Measurements from ENCODE around the gene C3orf38.
"Not testable (repeated sequence)": the region's sequence is repeated elsewhere in the genome, so short reads cannot be mapped to it uniquely, and the experiment has no call there.

The C3orf38 gene

GRCh38 chr3:88149509-88150362, at the start of gene C3orf38:
Gene C3orf38 (plus strand): TSS chr3:88149959. CDS start chr3:88150053, 94 bp downstream.
- peak; percentile 82 to 99 (median 98) for DNase-seq

- no peak for DNase-seq
Observed at GRCh38 chr3:88101142-88101541, 48.6 kb upstream of the C3orf38 start.

- DNase-seq, result no peak
Observed at GRCh38 chr3:88105325-88105724, 44.4 kb upstream of the C3orf38 start.

GRCh38 chr3:88112289-88112688, 37.5 kb upstream of the C3orf38 start:
- DNase-seq, result no peak

- peak; percentile 38 to 84 (median 67) for DNase-seq
Observed at GRCh38 chr3:88113311-88114162, 36.2 kb upstream of the C3orf38 start.

- no peak for DNase-seq
Observed at GRCh38 chr3:88114878-88115549, 34.7 kb upstream of the C3orf38 start.

- no peak for DNase-seq
Observed at GRCh38 chr3:88117683-88118082, 32.1 kb upstream of the C3orf38 start.

GRCh38 chr3:88118603-88119002, 31.2 kb upstream of the C3orf38 start:
- not testable (repeated sequence) for DNase-seq

GRCh38 chr3:88123526-88123925, 26.2 kb upstream of the C3orf38 start:
- DNase-seq, result no peak

GRCh38 chr3:88131695-88132094, 18.1 kb upstream of the C3orf38 start:
- no peak for DNase-seq

GRCh38 chr3:88132894-88133293, 16.9 kb upstream of the C3orf38 start:
- no peak for DNase-seq

GRCh38 chr3:88133711-88134263, 16.0 kb upstream of the C3orf38 start:
- no peak for DNase-seq

- no peak for DNase-seq
Observed at GRCh38 chr3:88137836-88138235, 11.9 kb upstream of the C3orf38 start.

GRCh38 chr3:88141458-88142083, 8.2 kb upstream of the C3orf38 start:
- no peak for DNase-seq

- no peak for DNase-seq
Observed at GRCh38 chr3:88142094-88142624, 7.6 kb upstream of the C3orf38 start.

GRCh38 chr3:88147261-88147660, 2.5 kb upstream of the C3orf38 start:
- no peak for DNase-seq

- DNase-seq, result no peak
Observed at GRCh38 chr3:88148651-88149050, 1.1 kb upstream of the C3orf38 start.

- peak in 2 of 3 experiments; percentile 31 to 92 for DNase-seq
Observed at GRCh38 chr3:88149101-88149508, 654 bp upstream of the C3orf38 start.

- no peak for DNase-seq
Observed at GRCh38 chr3:88150371-88150770, 612 bp downstream of the C3orf38 start.

- DNase-seq, result peak in 1 of 3 experiments; percentile 53
Observed at GRCh38 chr3:88150806-88151205, 1.0 kb downstream of the C3orf38 start.

- peak in 1 of 3 experiments; percentile 36 for DNase-seq
Observed at GRCh38 chr3:88151358-88151757, 1.6 kb downstream of the C3orf38 start.

- no peak for DNase-seq
Observed at GRCh38 chr3:88152841-88153240, 3.1 kb downstream of the C3orf38 start.
